ENCODE results near the gene LTB. TPM values are rescaled to one million over a fixed set of nuclear protein-coding genes. Genes with fewer than 3 reads are reported as not detected.

Gene LTB
- total and polyA plus RNA-seq, 2 experiments from 2014 or later = 4.0 to 6.0 TPM

DNA sequence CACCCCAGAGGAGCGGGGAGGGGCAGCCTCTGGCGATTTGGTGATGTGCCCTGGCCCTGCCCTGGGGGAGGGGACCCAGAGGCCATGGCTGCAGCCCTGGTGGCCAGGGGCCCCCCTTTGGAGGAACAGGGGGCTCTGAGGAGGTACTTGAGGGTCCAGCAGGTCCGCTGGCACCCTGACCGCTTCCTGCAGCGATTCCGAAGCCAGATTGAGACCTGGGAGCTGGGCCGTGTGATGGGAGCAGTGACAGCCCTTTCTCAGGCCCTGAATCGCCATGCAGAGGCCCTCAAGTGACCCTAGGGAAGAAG lies 24.0 kb downstream of the LTB start:
- H3K36me3 ChIP-seq (replicated peaks; ENCODE audit: insufficient read depth, low read depth) = no peaks in the 10 kb centered on the region
- peaks cover 11% of the 10 kb centered on the region for H3K79me2 ChIP-seq
- no peak overlapping the region for H3K4me3 ChIP-seq
- DNase-seq (ENCODE audit: low spot score) = no peak
- no peak overlapping the region for H3K27ac ChIP-seq
- H3K9me3 ChIP-seq (ENCODE audit: low read depth) = no peaks in the 10 kb centered on the region
- TF ChIP-seq EZH2phosphoT487 (IDR thresholded peaks at IDR 0.05; ENCODE audit: low read depth, severe bottlenecking, unreplicated experiment) (no peak), EZH2 (IDR thresholded peaks at IDR 0.05; ENCODE audit: borderline replicate concordance) (no peak)
- TF ChIP-seq, protein P1, sequence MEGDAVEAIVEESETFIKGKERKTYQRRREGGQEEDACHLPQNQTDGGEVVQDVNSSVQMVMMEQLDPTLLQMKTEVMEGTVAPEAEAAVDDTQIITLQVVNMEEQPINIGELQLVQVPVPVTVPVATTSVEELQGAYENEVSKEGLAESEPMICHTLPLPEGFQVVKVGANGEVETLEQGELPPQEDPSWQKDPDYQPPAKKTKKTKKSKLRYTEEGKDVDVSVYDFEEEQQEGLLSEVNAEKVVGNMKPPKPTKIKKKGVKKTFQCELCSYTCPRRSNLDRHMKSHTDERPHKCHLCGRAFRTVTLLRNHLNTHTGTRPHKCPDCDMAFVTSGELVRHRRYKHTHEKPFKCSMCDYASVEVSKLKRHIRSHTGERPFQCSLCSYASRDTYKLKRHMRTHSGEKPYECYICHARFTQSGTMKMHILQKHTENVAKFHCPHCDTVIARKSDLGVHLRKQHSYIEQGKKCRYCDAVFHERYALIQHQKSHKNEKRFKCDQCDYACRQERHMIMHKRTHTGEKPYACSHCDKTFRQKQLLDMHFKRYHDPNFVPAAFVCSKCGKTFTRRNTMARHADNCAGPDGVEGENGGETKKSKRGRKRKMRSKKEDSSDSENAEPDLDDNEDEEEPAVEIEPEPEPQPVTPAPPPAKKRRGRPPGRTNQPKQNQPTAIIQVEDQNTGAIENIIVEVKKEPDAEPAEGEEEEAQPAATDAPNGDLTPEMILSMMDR (IDR thresholded peaks at IDR 0.05; ENCODE audit: poor library complexity) = no peak
- H3K27me3 ChIP-seq = no peaks in the 10 kb centered on the region
- WGBS (ENCODE audit: low lambda C conversion rate, missing lambda C conversion rate) = 92% methylated on average over 8 of the region's 8 CpGs
- H3K4me2 ChIP-seq = no peak overlapping the region
- H3K4me1 ChIP-seq (ENCODE audit: insufficient read depth) = no peaks in the 10 kb centered on the region
- H2AFZ ChIP-seq = no peak overlapping the region
- H4K20me1 ChIP-seq (ENCODE audit: insufficient read depth, poor library complexity, severe bottlenecking) = no peaks in the 10 kb centered on the region
- H3K9me2 ChIP-seq (replicated peaks; ENCODE audit: insufficient read depth) = no peaks in the 10 kb centered on the region

DNA sequence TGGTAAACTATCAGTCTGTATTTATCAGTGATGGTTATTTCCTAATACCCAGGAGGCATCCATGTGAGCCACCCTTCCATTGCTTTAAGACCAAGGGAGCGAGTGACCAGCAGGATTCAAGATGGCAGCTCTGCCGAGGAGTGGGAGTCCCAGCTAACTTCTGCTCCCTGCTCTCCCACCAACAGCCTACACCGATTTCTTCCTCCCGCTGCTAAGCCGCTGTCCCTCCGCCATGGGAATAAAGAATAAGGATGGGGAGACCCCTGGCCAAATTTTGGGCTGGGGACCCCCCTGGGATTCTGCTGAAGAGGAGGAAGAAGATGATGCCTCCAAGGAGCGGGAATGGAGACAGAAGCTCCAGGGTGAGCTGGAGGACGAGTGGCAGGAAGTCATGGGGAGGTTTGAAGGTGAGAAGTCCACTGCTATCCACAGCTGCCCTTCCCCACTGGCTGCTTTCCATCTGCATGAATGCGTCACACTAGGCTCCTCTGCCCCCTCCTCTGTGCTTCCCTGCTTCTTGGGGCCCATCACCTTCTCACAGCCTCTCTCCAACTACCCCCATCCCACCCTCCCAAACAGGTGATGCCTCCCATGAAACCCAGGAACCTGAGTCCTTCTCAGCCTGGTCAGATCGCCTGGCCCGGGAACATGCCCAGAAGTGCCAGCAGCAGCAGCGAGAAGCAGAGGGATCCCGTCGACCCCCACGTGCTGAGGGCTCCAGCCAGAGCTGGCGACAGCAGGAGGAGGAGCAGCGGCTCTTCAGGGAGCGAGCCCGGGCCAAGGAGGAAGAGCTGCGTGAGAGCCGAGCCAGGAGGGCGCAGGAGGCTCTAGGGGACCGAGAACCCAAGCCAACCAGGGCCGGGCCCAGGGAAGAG lies 24.5 kb downstream of the LTB start:
- H2AFZ ChIP-seq = no peak overlapping the region
- H3K36me3 ChIP-seq (replicated peaks; ENCODE audit: insufficient read depth, low read depth) = no peaks in the 10 kb centered on the region
- WGBS (ENCODE audit: low lambda C conversion rate, missing lambda C conversion rate) = 87% methylated on average over 24 of the region's 24 CpGs
- H3K4me1 ChIP-seq (ENCODE audit: insufficient read depth) = no peaks in the 10 kb centered on the region
- H3K79me2 ChIP-seq = peaks cover 12% of the 10 kb centered on the region
- H3K27ac ChIP-seq = no peak overlapping the region
- no peaks in the 10 kb centered on the region for H3K27me3 ChIP-seq
- TF ChIP-seq, protein P1 (IDR thresholded peaks at IDR 0.05; ENCODE audit: poor library complexity) = no peak
- TF ChIP-seq EZH2 (IDR thresholded peaks at IDR 0.05; ENCODE audit: borderline replicate concordance) = no peak
- no peak for TF ChIP-seq EZH2phosphoT487 (IDR thresholded peaks at IDR 0.05; ENCODE audit: low read depth, severe bottlenecking, unreplicated experiment)
- no peak overlapping the region for H3K4me3 ChIP-seq
- H4K20me1 ChIP-seq (ENCODE audit: insufficient read depth, poor library complexity, severe bottlenecking) = no peaks in the 10 kb centered on the region
- no peak overlapping the region for H3K4me2 ChIP-seq
- DNase-seq (ENCODE audit: low spot score) = no peak
- H3K9me2 ChIP-seq (replicated peaks; ENCODE audit: insufficient read depth) = no peaks in the 10 kb centered on the region
- no peaks in the 10 kb centered on the region for H3K9me3 ChIP-seq (ENCODE audit: low read depth)

- Histone ChIP-seq H3K27me3 (no peaks in the 10 kb centered on the region), H3K79me2 (peaks cover 14% of the 10 kb centered on the region), H3K9me2 (replicated peaks; ENCODE audit: insufficient read depth) (no peaks in the 10 kb centered on the region), H3K4me2 (no peak overlapping the region), H3K36me3 (replicated peaks; ENCODE audit: insufficient read depth, low read depth) (no peaks in the 10 kb centered on the region), H3K9me3 (ENCODE audit: low read depth) (no peaks in the 10 kb centered on the region), H3K4me1 (ENCODE audit: insufficient read depth) (no peaks in the 10 kb centered on the region), H3K27ac (no peak overlapping the region), H4K20me1 (ENCODE audit: insufficient read depth, poor library complexity, severe bottlenecking) (no peaks in the 10 kb centered on the region), H2AFZ (no peak overlapping the region), H3K4me3 (no peak overlapping the region)
- DNase-seq (ENCODE audit: low spot score) = no peak
- 95% methylated on average over 3 of the region's 3 CpGs for WGBS (ENCODE audit: low lambda C conversion rate, missing lambda C conversion rate)
- no peak for TF ChIP-seq EZH2phosphoT487 (IDR thresholded peaks at IDR 0.05; ENCODE audit: low read depth, severe bottlenecking, unreplicated experiment)
- TF ChIP-seq, protein P1 (IDR thresholded peaks at IDR 0.05; ENCODE audit: poor library complexity) = no peak
- TF ChIP-seq EZH2 (IDR thresholded peaks at IDR 0.05; ENCODE audit: borderline replicate concordance) = no peak
Measured at GRCh38 chr6:31556307-31556706, 25.9 kb downstream of the LTB start.

Measured in hepatocyte (in vitro differentiated cells).